A549 (cell line): ENCODE data around the gene KCNG2. TPM values are rescaled to one million over a fixed set of nuclear protein-coding genes. Genes with fewer than 3 reads are reported as not detected.

ENCODE experiments used
- ATAC-seq, 2 experiments: fragments of 200-7000 bp in 1 of 2; fragments of >200 bp in 1 of 2; cut with Nextera tagmentation in 1 of 2; cut with Tn5 transposase in 1 of 2; 3 replicates each; pipeline versions ENCODE4 v1.8.0 to v1.9.1; 2018 to 2020; ENCODE audit warnings: mild to moderate bottlenecking in 1 of 2, moderate library complexity in 1 of 2
- CTCF ChIA-PET: fragments of 300-600 bp; sonication (Branson Sonifier 250); formaldehyde crosslinking; extraction: SDS; loops from one replicate; lab custom pipeline; 2021; ENCODE audit warnings: antibody characterized with exemption, inconsistent platforms; lab: Yijun Ruan, JAX
- POLR2A ChIA-PET: fragments of 350-600 bp; formaldehyde crosslinking; extraction: SDS; loops from one replicate; lab custom pipeline; 2021; ENCODE audit warnings: antibody characterized with exemption, inconsistent platforms; lab: Yijun Ruan, JAX
- DNase-seq, 2 experiments: peaks; one replicate each; pipeline versions ENCODE4 v3.0.0 to v3.0.0-alpha.2; 2011 to 2016; ENCODE audit warnings: low read depth in 1 of 2, low spot score in 1 of 2
- FAIRE-seq: peaks from 2 replicates; lab custom pipeline; 2011; peaks lifted over from hg19 to GRCh38; lab: Jason Lieb, UNC
- H3K27ac ChIP-seq, 2 experiments: fragments of >200 bp; sonication (Bioruptor Twin); formaldehyde crosslinking; 3 replicates each; pipeline ENCODE4 v1.5.1; 2016 to 2017
- H3K4me1 ChIP-seq: fragments of >200 bp; sonication (Bioruptor Twin); formaldehyde crosslinking; 3 replicates; pipeline ENCODE4 v1.6.1; 2016
- H3K4me2 ChIP-seq: fragments of >200 bp; sonication (Bioruptor Twin); formaldehyde crosslinking; 3 replicates; pipeline ENCODE4 v1.6.1; 2016
- H3K4me3 ChIP-seq: fragments of >200 bp; sonication (Bioruptor Twin); formaldehyde crosslinking; 3 replicates; pipeline ENCODE4 v1.5.1; 2016
- H3K9me3 ChIP-seq: fragments of >200 bp; sonication (Bioruptor Twin); formaldehyde crosslinking; 3 replicates; pipeline ENCODE4 v1.6.1; 2016
- ATOH8 ChIP-seq: fragments of 250-450 bp; sonication (Bioruptor Pico); IDR thresholded peaks from 2 replicates; pipeline ENCODE4 v1.5.0; 2020; ENCODE audit warnings: low read depth, mild to moderate bottlenecking, moderate library complexity
- BHLHE40 ChIP-seq: IDR thresholded peaks from 2 replicates; pipeline ENCODE4 v1.6.1; 2012; ENCODE audit warnings: low read depth, low read length, inconsistent platforms
- CEBPB ChIP-seq, 2 experiments: fragments of >200 bp in 1 of 2; sonication (Bioruptor Twin) in 1 of 2; formaldehyde crosslinking in 1 of 2; IDR thresholded peaks; 2 replicates each; pipeline ENCODE4 v1.6.1; 2012 to 2016
- CHD4 ChIP-seq: fragments of 200-600 bp; sonication (generic); IDR thresholded peaks from 2 replicates; pipeline ENCODE4 v1.6.1; 2016; ENCODE audit warnings: antibody characterized with exemption, mild to moderate bottlenecking, borderline replicate concordance
- CTCF ChIP-seq: fragments of >200 bp; sonication (Bioruptor Twin); formaldehyde crosslinking; IDR thresholded peaks from 3 replicates; pipeline ENCODE4 v1.5.1; 2016
- E2F6 ChIP-seq: IDR thresholded peaks from 2 replicates; pipeline ENCODE4 v1.6.1; 2012; ENCODE audit warnings: low read depth, borderline replicate concordance
- EHMT2 ChIP-seq: fragments of 200-600 bp; sonication (generic); IDR thresholded peaks from 2 replicates; pipeline ENCODE4 v1.6.1; 2016; ENCODE audit warnings: antibody characterized with exemption, low read depth, mild to moderate bottlenecking, moderate library complexity
- ELK1 ChIP-seq: fragments of 150-350 bp; IDR thresholded peaks from 2 replicates; pipeline ENCODE4 v1.6.1; 2014; ENCODE audit warnings: low read depth, mild to moderate bottlenecking, low read length
- ESRRA ChIP-seq: fragments of 150-350 bp; IDR thresholded peaks from 2 replicates; pipeline ENCODE4 v1.6.1; 2014; ENCODE audit warnings: mild to moderate bottlenecking, low read length, borderline replicate concordance
- FOSB ChIP-seq: fragments of 250-450 bp; sonication (Bioruptor Pico); IDR thresholded peaks from 2 replicates; pipeline ENCODE4 v1.5.0; 2020; ENCODE audit warnings: mild to moderate bottlenecking, moderate library complexity
- FOSL2 ChIP-seq, 2 experiments: fragments of 450-650 bp in 1 of 2; fragments of >200 bp in 1 of 2; sonication (Bioruptor Twin) in 1 of 2; formaldehyde crosslinking; IDR thresholded peaks; 2 replicates each; pipeline versions ENCODE4 v1.5.0 to v1.6.1; 2016 to 2020; ENCODE audit warnings: mild to moderate bottlenecking in 1 of 2, moderate library complexity in 1 of 2
- JUN ChIP-seq, 2 experiments: fragments of >200 bp; sonication (Bioruptor Twin); formaldehyde crosslinking; IDR thresholded peaks; 2 replicates in 1 of 2; 3 replicates in 1 of 2; pipeline ENCODE4 v1.6.1; 2016 to 2017
- KDM1A ChIP-seq: fragments of 200-600 bp; sonication (generic); IDR thresholded peaks from 2 replicates; pipeline ENCODE4 v1.6.1; 2016; ENCODE audit warnings: low read depth, mild to moderate bottlenecking
- KDM5A ChIP-seq: fragments of 200-600 bp; sonication (generic); IDR thresholded peaks from 2 replicates; pipeline ENCODE4 v1.6.1; 2016; ENCODE audit warnings: antibody characterized with exemption, mild to moderate bottlenecking
- MAZ ChIP-seq: fragments of 150-350 bp; IDR thresholded peaks from 2 replicates; pipeline ENCODE4 v1.6.1; 2014; ENCODE audit warnings: antibody characterized with exemption, low read depth, low read length, borderline replicate concordance
- NPAS2 ChIP-seq: fragments of 250-450 bp; sonication (Bioruptor Pico); IDR thresholded peaks from 2 replicates; pipeline ENCODE4 v1.8.0; 2022; ENCODE audit warnings: mild to moderate bottlenecking, moderate library complexity, borderline replicate concordance
- NR3C1 ChIP-seq: fragments of >200 bp; sonication (Bioruptor Twin); formaldehyde crosslinking; IDR thresholded peaks from 3 replicates; pipeline ENCODE4 v1.6.1; 2017
- POLR2A ChIP-seq: IDR thresholded peaks from 2 replicates; pipeline ENCODE4 v1.6.1; 2012; ENCODE audit warnings: mild to moderate bottlenecking, low read length
- REST ChIP-seq: fragments of 200-600 bp; sonication (generic); IDR thresholded peaks from 2 replicates; pipeline ENCODE4 v1.6.1; 2016; ENCODE audit warnings: antibody characterized with exemption, mild to moderate bottlenecking, moderate library complexity
- RNF2 ChIP-seq: fragments of 200-600 bp; sonication (generic); IDR thresholded peaks from 2 replicates; pipeline ENCODE4 v1.6.1; 2016; ENCODE audit warnings: low read depth, mild to moderate bottlenecking, antibody characterized with exemption, moderate library complexity, borderline replicate concordance
- ZFP36 ChIP-seq: fragments of 450-650 bp; IDR thresholded peaks from 2 replicates; pipeline ENCODE4 v1.6.1; 2014; ENCODE audit warnings: borderline replicate concordance; ENCODE audit not compliant: partially characterized antibody
- WGBS: methylation state at CpG from one replicate; pipeline ENCODE4 v1.1.6; 2017; ENCODE audit errors: missing lambda C conversion rate; 5-methylcytosine and 5-hydroxymethylcytosine counted together
- polyA plus RNA-seq, 4 experiments: library from polyadenylated mRNA; depleted of rRNA in 3 of 4; stranded (reverse); fragments of >200 nt; fragmentation: RNase III in 1 of 4; extraction: RNeasy Plus Mini Kit Qiagen cat#74134 plus additional on column Dnase treatment in 1 of 4; gene quantifications; 2 replicates in 3 of 4; 3 replicates in 1 of 4; pipeline ENCODE4 v1.2.3, GENCODE V29; 2011 to 2017

The KCNG2 gene
- polyA plus RNA-seq, 2 of the 4 experiments (the other 2 are of a cell fraction) = not detected

GRCh38 chr18:79825913-79826312, 28.2 kb downstream of the KCNG2 start:
- CTCF ChIA-PET = no interaction called here
- POLR2A ChIA-PET = no interaction called here
- WGBS = 84% methylated on average over 7 of the region's 26 CpGs
- Histone ChIP-seq H3K4me3 (no peak overlapping the region), H3K9me3 (no peaks in the 10 kb centered on the region), H3K4me1 (no peaks in the 10 kb centered on the region), H3K4me2 (no peak overlapping the region), H3K27ac (no peak overlapping the region)
- no peak for TF ChIP-seq NPAS2
- no peak for TF ChIP-seq FOSB (CRISPR knock-in tag)
- TF ChIP-seq CEBPB (IDR thresholded peaks at IDR 0.05) = no peak
- no peak for TF ChIP-seq POLR2A
- TF ChIP-seq MAZ = no peak
- TF ChIP-seq ELK1 = no peak
- no peak for TF ChIP-seq REST
- TF ChIP-seq BHLHE40 = no peak
- no peak for DNase-seq
- ATAC-seq = no peak
- no peak for FAIRE-seq

- no peak for FAIRE-seq
- 69% methylated on average over 13 of the region's 18 CpGs for WGBS
- no peak for ATAC-seq
These were observed 29.2 kb downstream of the KCNG2 start for GRCh38 chr18:79826966-79827365.

More at GRCh38 chr18:79826966-79827365, 29.2 kb downstream of the KCNG2 start:
- no peaks in the 10 kb centered on the region for H3K9me3 ChIP-seq
- ChIA-PET CTCF (no interaction called here), POLR2A (no interaction called here)
- H3K27ac ChIP-seq = no peak overlapping the region
- no peak overlapping the region for H3K4me3 ChIP-seq
- no peak for DNase-seq
- TF ChIP-seq E2F6 (no peak), CHD4 (no peak), EHMT2 (no peak), JUN (IDR thresholded peaks at IDR 0.05) (no peak), ZFP36 (no peak), REST (no peak), ESRRA (no peak), FOSL2 (IDR thresholded peaks at IDR 0.05) (no peak), FOSL2 (CRISPR knock-in tag; IDR thresholded peaks at IDR 0.05) (no peak), NPAS2 (no peak), RNF2 (no peak), NR3C1 (no peak), ATOH8 (CRISPR knock-in tag) (no peak), CTCF (no peak), KDM5A (no peak), KDM1A (no peak)
- no peaks in the 10 kb centered on the region for H3K4me1 ChIP-seq
- H3K4me2 ChIP-seq = no peak overlapping the region
